GM19438 (cell line): ENCODE data around the gene AKR1C8.
"Not testable (repeated sequence)": the region's sequence is repeated elsewhere in the genome, so short reads cannot be mapped to it uniquely, and the experiment has no call there.

Experiments
- ATAC-seq: cut with Tn5 transposase; IDR thresholded peaks from one replicate; pipeline ENCODE4 v1.9.1; 2021; ENCODE audit warnings: low read depth; ENCODE audit not compliant: unreplicated experiment

AKR1C8 gene

DNA sequence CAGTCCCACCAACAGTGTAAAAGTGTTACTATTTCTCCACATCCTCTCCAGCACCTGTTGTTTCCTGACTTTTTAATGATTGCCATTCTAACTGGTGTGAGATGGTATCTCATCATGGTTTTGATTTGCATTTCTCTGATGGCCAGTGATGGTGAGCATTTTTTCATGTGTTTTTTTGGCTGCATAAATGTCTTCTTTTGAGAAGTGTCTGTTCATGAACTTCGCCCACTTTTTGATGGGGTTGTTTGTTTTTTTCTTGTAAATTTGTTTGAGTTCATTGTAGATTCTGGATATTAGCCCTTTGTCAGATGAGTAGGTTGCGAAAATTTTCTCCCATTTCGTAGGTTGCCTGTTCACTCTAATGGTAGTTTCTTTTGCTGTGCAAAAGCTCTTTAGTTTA lies 9.4 kb downstream of the AKR1C8 start:
- not testable (repeated sequence) for ATAC-seq

DNA sequence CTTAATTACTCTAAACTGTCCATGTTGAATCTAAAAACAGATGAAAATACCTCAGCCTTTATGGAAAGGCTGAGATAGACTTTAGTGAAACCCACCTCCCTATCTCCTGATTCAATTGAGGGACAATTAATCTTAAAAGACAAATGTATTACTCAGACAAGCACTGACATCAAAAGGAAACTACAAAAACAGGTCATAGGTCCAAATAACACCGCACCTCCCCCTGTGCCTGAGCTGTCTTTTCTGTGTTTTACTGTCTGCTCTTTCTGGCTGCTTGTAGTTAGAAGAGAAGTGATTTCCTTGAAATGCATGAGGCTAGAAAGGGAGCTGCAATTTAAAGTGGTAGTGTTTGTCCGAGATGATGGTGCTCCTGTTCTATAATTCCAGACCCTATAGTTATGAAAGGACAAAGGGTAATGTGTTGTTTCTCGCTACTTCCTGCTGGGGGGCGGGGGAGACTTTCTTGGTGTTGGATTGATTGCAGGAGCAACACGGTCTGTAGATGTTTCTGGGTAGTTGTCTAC lies 16.0 kb downstream of the AKR1C8 start:
- ATAC-seq = no peak

DNA sequence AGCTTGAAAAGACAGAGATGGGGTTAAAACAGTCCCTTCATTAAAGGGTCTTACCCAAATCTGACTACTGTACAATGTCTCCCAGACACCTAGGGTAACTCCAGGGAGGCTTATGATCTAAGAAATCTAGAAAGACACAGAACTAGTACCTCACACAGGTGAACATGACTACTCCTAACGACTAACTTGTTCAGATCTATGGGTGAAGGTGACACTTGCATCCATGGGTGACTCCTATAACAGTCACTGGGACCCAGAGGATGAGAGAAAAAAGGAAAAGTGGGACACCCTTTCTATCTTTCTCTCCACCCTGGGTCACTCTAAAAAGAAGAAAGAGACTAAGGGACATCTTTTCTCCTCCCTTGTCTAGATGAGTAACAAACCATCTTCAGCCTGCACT lies 19.2 kb downstream of the AKR1C8 start:
- no peak for ATAC-seq

DNA sequence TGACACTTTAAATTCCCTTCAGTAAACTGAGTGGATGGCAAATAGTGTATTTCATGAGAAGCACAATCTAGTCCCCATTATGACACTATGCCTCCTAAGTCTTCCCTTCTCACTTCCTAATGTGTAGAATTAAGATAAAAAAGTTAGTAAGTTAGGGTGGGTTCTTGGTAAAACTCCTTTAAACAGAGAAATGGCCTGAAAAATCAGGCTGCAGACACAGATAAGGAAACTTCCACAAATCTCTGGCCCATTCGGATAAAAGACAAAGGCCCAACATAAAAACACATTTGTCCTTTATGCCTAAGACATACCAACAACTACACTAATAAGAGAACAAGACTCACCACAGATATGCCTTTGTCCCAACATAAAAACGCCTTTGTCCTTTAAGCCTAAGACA lies 21.5 kb downstream of the AKR1C8 start:
- no peak for ATAC-seq

DNA sequence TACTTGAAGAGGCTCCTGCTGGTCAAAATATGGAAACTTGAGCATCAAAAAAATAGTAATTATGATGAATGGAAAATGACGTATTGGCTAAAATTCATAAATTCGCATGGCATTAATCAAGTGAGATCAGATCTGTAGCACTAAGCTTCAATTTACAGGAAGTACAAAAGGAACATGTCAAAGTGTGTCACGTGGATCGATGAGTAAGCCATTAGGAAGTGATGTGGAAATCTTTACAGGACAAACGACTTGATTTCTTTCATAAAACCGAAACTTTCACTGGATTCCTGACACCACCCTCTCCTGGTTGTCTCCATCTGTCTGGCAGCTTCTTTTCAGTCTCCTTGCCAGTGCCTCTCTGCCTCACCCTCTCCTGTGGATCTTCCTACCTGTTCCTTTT lies 25.8 kb downstream of the AKR1C8 start:
- ATAC-seq = no peak

DNA sequence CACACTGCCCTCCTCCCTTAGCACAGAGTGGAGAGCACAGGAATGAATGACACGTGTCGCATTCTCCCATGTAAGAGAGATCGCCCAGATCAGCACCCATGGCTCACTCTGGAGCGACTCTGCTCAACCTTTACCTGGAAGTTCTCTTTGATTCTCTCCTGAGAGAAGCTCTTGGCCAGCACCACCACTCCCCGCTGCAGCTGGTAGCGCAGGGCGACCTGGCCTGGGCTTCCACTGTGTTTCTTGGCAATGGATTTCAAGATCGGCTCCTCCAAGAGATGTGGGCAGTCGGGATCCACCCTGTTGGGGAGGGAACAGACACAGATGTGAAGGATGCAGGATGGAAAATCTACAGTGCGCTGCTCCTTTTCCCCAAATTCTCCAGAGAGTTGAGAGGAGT lies 27.4 kb downstream of the AKR1C8 start:
- ATAC-seq = no peak

DNA sequence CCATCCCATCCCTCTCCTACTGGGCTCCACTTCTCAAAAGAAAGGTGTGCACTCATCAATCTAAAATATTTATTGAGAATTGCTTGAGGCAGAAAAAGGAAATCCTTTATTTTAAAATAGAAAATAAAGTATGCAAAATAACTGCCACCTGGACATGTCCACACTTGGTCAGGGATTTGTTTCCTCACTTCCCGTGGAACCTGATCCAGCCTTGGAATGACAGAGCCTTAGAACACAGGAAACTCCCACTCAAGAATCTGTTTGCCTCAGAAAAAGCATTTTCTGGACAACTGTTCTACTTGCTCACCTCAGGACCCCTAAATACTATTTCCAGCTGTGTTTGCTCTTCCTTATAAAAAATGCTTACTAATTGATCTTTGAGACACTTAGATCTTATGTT lies 29.0 kb downstream of the AKR1C8 start:
- no peak for ATAC-seq

DNA sequence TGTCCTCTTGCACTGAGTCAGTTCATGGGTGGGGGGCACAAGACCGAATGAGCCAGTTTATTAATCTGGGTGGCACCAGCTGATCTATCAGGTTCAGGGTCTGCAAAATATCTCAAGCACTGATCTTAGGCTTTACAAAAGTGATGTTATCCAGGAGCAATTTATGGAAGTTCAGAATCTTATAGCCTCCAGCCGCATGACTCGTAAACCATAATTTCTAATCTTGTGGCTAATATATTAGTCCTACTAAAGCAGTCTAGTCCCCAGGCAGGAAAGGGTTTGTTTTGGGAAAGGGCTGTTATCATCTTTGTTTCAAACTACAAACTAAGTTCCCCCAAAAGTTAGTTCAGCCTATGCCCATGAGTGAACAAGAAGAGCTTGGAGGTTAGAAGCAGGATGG lies 33.9 kb downstream of the AKR1C8 start:
- no peak for ATAC-seq

DNA sequence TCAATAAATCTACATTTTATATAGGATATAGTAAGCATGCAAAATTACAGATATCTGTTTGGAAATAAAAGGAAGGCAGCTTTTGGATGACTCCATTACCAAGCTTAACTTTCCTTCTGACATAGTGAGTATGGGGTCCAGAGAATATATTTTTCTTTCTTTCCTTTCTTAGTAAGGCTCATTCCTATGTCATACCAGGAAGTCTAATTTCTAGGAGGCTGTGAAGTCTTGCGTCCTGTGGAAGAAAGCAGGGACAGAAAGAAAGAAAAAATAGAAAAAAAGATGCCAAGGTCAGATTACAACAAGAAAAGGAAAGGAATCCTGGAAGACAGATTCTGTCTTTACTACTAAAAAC lies 36.3 kb downstream of the AKR1C8 start:
- ATAC-seq = no peak

DNA sequence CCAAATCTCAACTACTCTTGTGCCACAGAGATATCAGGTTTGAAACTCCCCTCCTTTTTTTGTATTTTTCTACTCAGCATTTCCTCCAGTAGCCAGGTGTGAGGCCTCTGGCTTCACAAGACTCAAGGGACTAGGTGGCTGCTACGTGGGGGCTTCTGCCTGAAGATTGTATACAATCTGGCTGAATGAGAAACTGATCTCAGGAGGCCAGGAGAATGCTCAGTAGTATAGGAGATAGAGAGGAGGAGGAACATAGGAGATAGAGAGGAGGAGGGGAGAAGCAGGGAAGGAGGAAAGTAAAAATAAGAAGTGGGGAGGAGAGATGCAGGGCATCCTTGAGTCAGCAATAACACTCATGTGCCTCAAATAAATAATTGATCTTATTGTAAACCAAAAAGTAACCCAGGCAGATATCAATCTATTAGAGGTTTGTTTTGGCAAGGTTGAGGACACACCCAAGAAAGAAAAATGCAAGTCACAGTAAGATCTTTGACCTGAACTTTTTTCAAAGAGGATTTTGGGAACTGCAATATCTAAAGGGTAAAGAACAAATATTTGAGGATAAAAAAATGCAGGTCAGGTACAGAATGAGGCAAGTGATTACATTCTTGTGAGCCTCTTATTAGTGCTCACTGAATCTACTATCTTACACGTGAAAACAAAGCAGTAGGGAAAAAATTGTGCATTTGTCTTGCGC lies 36.8 kb downstream of the AKR1C8 start:
- no peak for ATAC-seq

DNA sequence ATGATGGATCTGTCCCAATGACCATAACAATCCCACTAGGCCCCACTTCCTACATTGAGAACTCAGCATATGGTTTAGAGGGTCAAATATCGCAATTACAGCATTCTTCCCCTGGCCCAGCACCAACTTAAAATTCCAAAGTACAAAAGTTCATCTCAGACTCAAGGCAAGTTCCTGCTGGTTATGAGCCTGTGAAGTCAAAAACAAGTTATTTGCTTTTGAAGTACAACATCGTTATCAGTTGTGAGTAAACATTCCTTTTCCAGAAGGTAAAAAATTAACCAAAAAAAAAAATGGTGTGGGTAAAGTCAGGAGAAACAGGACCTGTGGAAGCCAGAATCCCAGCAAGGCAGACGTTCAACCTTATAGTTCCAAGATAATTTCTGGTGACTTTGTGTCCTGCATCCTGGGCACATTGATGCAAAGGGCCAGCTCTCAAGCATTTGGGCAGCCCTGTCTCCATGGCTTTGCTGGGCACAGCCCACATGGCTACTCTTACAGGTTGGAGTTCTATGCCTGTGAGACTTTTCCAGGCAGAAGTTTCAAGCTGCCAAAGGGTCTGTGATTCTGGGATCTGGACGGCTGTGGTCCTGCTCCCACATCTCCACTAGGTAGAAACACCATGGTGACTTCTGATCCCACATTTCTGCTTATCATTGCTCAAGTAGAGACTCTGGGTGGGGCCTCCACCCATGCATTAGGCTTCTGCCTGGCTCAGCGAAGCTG lies 37.5 kb downstream of the AKR1C8 start:
- ATAC-seq = no peak

DNA sequence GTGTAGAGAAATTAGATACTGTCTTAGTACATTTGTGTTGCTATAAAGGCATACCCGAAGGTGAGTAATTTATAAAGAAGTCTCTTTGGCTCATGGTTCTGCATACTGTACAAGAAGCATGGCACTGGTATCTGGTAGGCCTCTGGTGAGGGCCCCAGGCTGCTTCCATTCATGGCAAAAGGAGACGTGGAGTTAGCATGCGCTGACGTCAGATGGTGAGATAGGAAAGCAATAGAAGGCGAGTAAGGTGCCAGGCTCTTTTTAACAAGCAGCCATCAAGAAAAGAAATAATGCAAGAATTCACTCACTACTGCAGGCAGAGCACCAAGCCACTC lies 38.1 kb downstream of the AKR1C8 start:
- ATAC-seq = no peak

DNA sequence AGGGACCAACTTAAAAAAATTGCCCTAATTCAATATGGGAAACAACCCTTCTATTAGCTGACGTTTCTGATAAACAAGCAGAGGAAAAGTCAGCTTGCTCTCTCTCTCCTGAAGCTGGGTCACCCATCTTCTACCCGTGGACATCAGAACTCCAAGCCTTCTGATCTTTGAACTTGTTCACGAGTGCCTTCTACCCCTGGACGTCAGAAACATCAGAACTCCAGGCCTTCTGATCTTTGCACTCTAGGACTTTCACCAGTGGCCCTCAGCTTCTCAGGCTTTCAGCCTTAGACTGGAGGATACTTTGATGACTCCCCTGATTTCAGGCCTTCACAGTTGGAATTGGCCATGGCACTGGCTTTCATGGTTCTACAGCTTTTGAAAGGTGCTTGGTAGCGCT lies 41.8 kb downstream of the AKR1C8 start:
- no peak for ATAC-seq

DNA sequence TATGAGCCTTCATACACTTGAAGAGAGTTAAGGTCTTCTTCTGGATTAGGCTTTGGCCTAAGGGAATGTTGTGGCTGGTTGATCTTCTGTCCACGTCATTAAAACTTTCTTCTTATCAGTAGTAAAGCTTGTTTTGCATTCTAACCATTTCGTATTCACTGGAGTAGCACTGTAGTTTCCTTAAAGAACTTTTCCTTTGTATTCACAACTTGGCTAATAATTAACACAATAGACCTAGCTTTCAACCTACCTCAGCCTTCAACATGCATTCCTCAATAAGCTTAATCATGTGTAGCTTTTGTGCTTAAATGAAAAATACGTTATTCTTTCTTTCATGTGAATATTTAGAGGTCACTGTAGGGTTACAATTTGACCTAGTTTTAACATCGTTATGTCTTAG lies 42.8 kb downstream of the AKR1C8 start:
- no peak for ATAC-seq

DNA sequence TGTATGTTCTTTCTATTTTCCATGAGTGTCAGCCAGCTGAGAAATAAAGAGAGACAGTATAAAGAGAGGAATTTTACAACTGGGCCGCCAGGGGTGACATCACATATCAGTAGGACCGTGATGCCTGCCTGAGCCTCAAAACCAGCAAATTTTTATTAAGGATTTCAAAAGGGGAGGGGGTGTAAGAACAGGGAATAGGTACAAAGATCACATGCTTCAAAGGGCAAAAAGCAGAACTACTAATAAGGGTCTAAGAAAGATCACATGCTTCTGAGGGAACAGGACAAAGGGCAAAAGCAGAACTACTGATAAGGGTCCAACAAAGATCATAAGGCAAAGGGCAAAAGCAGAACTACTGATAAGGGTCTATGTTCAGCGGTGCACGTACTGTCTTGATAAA lies 47.3 kb downstream of the AKR1C8 start:
- not testable (repeated sequence) for ATAC-seq

DNA sequence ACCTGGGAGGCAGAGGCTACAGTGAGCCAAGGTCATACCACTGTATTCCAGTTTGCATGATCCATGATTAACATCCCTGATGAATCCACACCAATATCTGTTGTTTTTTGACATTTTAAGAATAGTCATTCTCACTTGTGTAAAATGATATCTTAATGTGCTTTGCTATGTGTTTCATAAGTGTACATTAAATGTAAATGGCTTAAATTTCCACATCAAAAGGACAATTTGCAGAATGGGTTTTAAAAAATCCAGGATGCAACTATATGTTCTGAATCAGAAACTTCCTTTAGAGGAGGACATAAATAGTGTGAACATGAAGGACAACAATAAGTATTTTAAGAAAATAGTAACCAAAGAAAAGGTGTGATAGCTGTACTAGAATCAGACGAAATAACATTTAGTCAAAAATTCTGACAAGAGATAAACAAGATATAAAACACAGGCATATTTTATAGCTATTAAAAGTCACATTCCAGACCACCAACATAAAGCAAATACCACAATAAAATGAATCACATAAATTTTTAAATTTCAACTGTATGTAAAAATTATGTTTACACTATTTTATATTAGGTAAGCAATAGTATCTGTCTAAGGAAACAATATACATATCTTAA lies 48.4 kb downstream of the AKR1C8 start:
- no peak for ATAC-seq

DNA sequence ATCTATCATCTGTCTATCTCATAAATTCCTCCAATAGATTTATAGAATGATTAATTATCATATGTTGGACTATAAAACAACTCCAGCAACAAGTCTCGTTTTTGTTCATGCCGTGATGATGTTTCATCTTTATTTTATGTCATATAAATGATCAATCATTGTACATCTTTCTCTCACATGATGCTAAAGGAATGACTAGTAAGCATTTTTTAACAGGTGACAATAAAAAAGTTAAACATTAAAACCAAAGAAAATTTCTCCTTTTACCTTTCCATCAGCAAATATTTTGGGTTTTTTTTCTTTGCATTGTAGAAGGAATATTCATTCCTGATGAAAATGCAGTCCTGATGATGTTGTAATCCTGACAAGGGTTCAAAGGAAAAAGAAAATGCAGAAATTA lies 49.4 kb downstream of the AKR1C8 start:
- ATAC-seq = no peak

DNA sequence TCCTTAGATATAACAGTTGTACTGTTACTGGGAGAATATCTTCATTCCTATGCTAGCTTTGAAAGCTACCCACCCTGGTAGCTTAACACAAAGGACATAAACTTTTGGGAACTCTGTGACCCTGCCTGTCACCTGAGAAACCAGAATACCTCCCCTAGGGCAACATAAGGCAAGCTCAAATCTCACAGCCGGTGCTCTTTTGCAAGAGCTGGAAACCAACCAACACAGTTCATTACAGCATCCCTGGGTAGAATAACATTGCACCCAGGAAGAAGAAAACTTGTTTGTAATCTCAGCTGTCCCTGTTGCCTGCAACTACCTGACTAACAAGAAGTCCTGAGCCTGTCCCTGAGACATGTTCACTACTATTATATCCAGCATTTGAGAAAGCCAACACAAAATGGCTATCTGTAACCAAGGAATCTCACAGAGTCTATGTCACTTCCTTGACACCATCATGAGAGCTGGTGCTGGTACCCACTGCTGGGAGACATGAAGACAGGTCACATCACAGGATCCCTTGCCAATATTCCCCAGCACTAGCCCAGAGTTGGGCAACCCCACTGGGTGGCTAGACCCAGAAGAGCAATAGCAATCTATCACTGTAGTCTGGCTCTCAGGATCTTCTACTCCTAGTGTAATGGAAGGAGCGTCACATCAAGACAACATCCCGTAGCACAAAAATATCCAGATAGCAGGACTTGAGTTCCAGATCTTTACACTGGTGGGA lies 59.5 kb downstream of the AKR1C8 start:
- ATAC-seq = no peak

DNA sequence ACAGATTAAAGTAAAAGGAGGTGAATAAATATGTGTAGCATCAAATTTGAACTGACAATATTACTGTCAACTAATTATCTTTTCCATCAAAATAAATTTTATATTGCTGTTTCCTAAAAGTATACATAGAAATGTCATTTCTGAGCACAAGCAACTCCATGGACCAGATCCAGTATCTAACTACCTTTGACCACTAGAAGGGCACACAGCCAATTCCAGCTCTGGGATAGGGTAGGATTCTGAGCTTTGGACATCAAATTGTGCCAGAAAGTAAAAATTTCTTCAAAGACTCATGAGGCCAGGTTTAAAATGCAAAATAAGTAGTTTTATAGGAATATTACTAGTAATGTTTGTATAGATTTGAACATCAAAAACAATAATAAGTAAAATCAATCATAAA lies 61.1 kb downstream of the AKR1C8 start:
- ATAC-seq = no peak

DNA sequence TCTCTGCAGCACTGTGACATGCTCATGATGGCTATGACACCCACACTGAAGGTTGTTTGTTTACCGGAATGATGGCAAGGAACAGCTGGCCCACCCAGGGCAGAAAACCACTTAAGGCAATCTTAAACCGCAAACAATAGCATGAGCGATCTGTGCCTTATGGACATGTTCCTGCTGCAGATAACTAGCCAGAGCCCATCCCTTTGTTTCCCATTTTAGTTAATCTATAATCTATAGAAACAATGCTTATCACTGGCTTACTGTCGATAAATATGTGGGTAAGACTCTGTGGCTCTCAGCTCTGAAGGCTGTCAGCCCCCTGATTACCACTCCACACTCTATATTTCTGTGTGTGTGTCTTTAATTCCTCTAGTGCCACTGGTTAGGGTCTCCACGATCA lies 65.0 kb downstream of the AKR1C8 start:
- ATAC-seq = not testable (repeated sequence)

DNA sequence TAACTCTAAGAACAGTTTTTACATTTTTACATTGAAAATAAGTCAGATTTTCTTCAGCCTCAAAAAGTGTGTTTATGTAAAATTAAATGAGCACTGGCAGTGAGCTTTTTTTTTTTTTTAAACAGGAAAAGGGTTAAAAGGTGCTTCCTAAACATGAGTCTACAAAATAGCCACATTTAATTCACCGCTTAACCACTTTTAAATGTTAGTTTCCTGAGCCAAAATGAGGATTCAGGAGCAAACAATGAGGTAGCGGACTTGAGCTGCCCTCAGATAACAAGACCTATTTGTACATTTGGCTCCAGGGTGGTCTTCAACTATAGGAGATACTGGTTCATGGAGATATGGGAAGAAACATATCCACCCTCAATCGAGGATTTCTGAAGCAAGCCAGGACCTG lies 67.9 kb downstream of the AKR1C8 start:
- no peak for ATAC-seq
